ENCODE results near the gene GAL3ST3. TPM values are rescaled to one million over a fixed set of nuclear protein-coding genes. Genes with fewer than 3 reads are reported as not detected.
"Not testable (repeated sequence)": the region's sequence is repeated elsewhere in the genome, so short reads cannot be mapped to it uniquely, and the experiment has no call there.

The GAL3ST3 gene
- total RNA-seq, 1 donor from 2014 or later = not detected

DNA sequence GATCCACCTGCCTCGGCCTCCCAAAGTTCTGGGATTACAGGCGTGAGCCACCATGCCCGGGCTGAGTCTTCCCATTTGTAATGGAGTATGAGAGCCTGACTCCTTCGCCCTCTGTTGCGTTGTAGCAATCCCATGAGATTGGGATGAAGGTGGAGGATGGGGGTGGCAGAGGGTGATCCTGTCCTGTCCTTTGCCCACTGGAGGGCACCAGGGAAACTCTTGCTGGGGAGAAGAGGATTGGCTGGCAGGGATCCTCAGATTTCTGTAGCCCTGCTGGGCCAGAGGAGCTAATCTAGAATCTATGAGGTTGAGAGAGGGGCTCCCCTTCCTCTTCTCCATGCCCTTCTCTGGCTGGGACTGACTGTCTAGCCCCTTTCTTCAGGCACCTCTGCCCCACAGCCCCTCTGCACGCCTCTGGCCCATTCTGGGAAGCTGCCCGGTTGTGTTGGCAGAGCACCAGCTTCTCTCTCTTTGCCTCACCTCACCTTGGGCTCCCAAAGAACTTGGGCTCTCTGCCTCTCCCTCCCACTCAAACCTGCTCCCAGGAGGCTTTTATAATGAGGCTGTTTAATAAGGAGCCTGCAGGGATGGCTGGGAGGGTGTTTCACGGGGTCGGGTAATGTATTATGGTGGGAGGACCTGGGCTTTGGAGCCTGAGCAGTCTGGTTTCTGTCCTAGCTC lies 13.2 kb downstream of the GAL3ST3 start:
- Histone ChIP-seq H3K36me3 (ENCODE audit: control insufficient read depth, insufficient read depth, low read length) (no peaks in the 10 kb centered on the region), H3K4me3 (ENCODE audit: low read depth, low read length) (no peak overlapping the region), H3K27me3 (ENCODE audit: control insufficient read depth, insufficient read depth, low read length) (no peaks in the 10 kb centered on the region)
- TF ChIP-seq CTCF (IDR thresholded peaks at IDR 0.05; ENCODE audit: insufficient read depth, low read length, severe bottlenecking) = no peak
- FAIRE-seq (no peak), DNase-seq (ENCODE audit: low read depth) (no peak)

- FAIRE-seq (no peak), DNase-seq (ENCODE audit: low read depth) (no peak)
- no peak for TF ChIP-seq CTCF (IDR thresholded peaks at IDR 0.05; ENCODE audit: insufficient read depth, low read length, severe bottlenecking)
- no peaks in the 10 kb centered on the region for H3K27me3 ChIP-seq (ENCODE audit: control insufficient read depth, insufficient read depth, low read length)
- H3K4me3 ChIP-seq (ENCODE audit: low read depth, low read length) = no peak overlapping the region
- no peaks in the 10 kb centered on the region for H3K36me3 ChIP-seq (ENCODE audit: control insufficient read depth, insufficient read depth, low read length)
Observed at GRCh38 chr11:66032957-66033735, 15.8 kb downstream of the GAL3ST3 start.

DNA sequence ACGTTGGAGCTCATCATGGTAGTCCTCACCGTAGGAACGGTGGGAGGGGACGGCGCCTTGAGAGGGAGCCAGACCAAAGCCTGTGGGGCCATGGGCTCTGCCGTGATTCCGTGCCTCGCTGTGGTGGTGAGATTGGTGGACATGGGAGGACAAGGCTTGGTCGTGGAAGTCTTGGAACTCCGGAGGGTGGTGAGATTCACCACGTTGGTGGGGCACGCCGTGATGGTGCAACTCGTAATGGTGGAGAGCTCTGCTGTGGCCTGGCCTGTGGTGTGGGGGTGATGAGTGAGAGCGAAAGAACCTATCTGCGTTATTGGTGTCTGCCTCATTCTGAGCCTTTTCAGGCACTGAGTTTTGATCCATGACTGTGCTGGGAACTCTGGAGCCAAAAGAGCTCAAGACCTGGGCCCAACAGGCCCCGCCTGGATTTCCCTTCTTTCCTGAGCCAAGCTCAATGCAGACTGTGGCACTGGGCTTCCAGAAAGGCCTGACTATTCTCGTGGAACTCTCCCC lies 22.9 kb downstream of the GAL3ST3 start, which contains the start of gene CATSPER1:
Gene CATSPER1, minus strand, starts transcription at position 463 of the 513 bp plus-strand sequence. Its CDS starts 100 bp downstream, at position 363.
- no peaks in the 10 kb centered on the region for H3K36me3 ChIP-seq (ENCODE audit: control insufficient read depth, insufficient read depth, low read length)
- no peaks in the 10 kb centered on the region for H3K27me3 ChIP-seq (ENCODE audit: control insufficient read depth, insufficient read depth, low read length)
- no peak for FAIRE-seq
- no peak for TF ChIP-seq CTCF (IDR thresholded peaks at IDR 0.05; ENCODE audit: insufficient read depth, low read length, severe bottlenecking)
- no peak within 1 kb of the TSS for H3K4me3 ChIP-seq (ENCODE audit: low read depth, low read length)
- DNase-seq (ENCODE audit: low read depth) = no peak

GRCh38 chr11:66023186-66023440 lies 25.8 kb downstream of the GAL3ST3 start:
- not testable (repeated sequence) for H3K36me3 ChIP-seq (ENCODE audit: control insufficient read depth, insufficient read depth, low read length); H3K4me3 ChIP-seq (ENCODE audit: low read depth, low read length); H3K27me3 ChIP-seq (ENCODE audit: control insufficient read depth, insufficient read depth, low read length); DNase-seq (ENCODE audit: low read depth); FAIRE-seq

DNA sequence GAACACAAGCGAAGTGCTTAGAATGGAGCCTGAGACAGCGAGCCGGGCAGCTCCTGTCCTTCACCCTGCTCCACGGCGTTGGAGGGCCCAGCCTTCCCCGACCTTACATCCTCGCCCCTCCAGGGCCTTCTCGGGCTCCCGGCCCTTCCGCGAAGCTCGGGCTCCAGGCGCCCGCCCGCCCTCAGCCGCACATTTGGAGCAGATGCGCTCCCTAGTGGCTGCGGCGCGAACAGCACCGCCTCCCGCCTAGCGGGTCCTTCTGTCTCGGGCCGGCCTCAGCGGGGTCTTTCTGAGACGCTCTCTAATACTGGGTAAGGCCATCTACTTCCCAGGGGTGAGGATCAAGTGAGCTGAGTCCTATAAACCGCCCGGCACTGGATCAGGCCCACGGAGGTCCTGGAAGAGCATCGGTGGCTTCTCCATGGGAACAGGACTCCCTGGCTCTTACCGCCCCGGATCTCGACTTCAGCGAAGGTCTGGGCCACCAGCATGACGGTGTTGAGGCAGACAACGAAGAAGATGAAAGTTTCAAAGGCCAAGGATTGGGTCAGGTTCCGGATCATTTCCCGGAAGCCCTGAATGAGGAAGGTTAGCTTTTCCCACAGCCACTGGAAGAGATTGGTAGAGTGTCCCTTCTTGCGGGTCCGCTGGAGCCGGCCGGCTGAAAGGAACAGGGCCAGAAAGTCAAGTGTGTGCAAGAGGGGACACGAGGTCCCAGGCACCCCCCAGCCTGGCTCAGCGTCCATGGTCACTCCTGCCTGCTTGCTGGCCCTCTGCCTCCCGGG lies 26.4 kb downstream of the GAL3ST3 start:
- Histone ChIP-seq H3K4me3 (ENCODE audit: low read depth, low read length) (no peak overlapping the region), H3K36me3 (ENCODE audit: control insufficient read depth, insufficient read depth, low read length) (no peaks in the 10 kb centered on the region), H3K27me3 (ENCODE audit: control insufficient read depth, insufficient read depth, low read length) (no peaks in the 10 kb centered on the region)
- DNase-seq (ENCODE audit: low read depth) (peak; percentile 9), FAIRE-seq (no peak)
- peak; percentile 95 for TF ChIP-seq CTCF (IDR thresholded peaks at IDR 0.05; ENCODE audit: insufficient read depth, low read length, severe bottlenecking)
